Activated CD4-positive, alpha-beta T cell treated with anti-CD3 and anti-CD28 coated beads, Interleukin-2, amount 10 ng/mL, durations not matched to agents 7 days and 5 days (primary cell): Measurements from ENCODE around the gene DIAPH2. TPM values are rescaled to one million over a fixed set of nuclear protein-coding genes. Genes with fewer than 3 reads are reported as not detected.

Source experiments
- CTCF ChIA-PET: fragments of 350-600 bp; sonication (Branson Sonifier 250); formaldehyde crosslinking; loops from one replicate; lab custom pipeline; 2021; ENCODE audit warnings: antibody characterized with exemption; lab: Charles Lee
- POLR2A ChIA-PET: fragments of 350-600 bp; sonication (Branson Sonifier 250); formaldehyde crosslinking; loops from one replicate; lab custom pipeline; 2021; ENCODE audit warnings: antibody characterized with exemption; lab: Charles Lee
- DNase-seq: peaks from one replicate; pipeline ENCODE4 v3.0.0-alpha.2; 2020
- H3K27ac Mint-ChIP-seq: one replicate; pipeline ENCODE4 v1.8.0; 2021; ENCODE audit warnings: mild to moderate bottlenecking, moderate library complexity, mixed read lengths
- H3K27me3 Mint-ChIP-seq: one replicate; pipeline ENCODE4 v1.8.0; 2021; ENCODE audit warnings: mixed read lengths
- H3K36me3 Mint-ChIP-seq: one replicate; pipeline ENCODE4 v1.8.0; 2021; ENCODE audit warnings: low read depth, mixed read lengths
- H3K4me1 Mint-ChIP-seq: one replicate; pipeline ENCODE4 v1.8.0; 2021; ENCODE audit warnings: mixed read lengths
- H3K4me3 Mint-ChIP-seq: one replicate; pipeline ENCODE4 v1.8.0; 2021; ENCODE audit warnings: mild to moderate bottlenecking, moderate library complexity, mixed read lengths
- H3K9me3 Mint-ChIP-seq: one replicate; pipeline ENCODE4 v1.8.0; 2021; ENCODE audit warnings: mixed read lengths
- total RNA-seq, 2 experiments: library from RNA; stranded (reverse); gene quantifications; one replicate each; pipeline ENCODE4 v1.2.3, GENCODE V29; 2021

The DIAPH2 gene
- total RNA-seq, 2 experiments from 2014 or later, result 15.4 to 18.3 TPM

DNA sequence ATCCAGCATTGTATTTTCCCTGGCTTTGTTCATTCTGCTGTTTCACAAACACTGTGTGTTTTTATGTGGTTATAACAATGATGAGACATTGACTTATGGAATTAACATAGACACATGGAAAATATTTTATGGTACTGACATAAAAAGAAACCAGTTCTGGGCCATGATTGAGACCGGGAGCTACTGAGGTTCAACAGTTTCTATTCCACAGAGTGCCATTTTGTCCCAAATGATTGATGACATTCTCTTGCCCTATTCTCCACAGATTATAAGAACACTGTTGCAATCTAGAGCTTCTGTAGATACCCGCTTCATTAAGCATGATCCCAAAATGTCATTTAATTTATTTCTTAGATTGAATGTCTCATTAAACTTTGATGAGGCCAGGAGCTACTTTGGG, 525.9 kb downstream of the DIAPH2 start:
- DNase-seq, result no peak
- CTCF ChIA-PET, result no interaction called here
- Mint-ChIP-seq H3K4me1 (no peaks in the 10 kb centered on the region), H3K4me3 (no peak overlapping the region), H3K27me3 (no peaks in the 10 kb centered on the region), H3K9me3 (no peaks in the 10 kb centered on the region), H3K27ac (no peak overlapping the region), H3K36me3 (no peaks in the 10 kb centered on the region)
- POLR2A ChIA-PET, result no interaction called here

DNA sequence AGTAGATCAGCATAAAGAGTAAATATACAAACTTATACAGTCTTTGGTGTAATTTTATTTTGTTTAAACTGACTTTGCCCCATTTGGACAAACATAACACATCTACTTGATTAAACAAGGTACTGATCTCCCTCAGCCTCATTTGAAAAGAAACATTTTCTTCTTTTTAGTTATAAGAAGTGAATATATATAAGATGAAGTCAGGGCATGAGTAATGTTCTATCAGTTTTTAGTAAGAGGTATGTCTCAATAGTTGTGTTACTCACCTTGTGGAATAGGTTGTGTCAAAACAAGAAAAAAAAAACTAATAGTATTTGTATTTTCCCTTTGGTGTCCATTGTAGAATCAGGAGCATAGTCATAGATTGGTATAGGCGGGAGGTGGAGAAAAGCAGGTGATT, 526.4 kb downstream of the DIAPH2 start:
- Mint-ChIP-seq H3K4me1 (no peaks in the 10 kb centered on the region), H3K36me3 (no peaks in the 10 kb centered on the region), H3K4me3 (no peak overlapping the region), H3K9me3 (no peaks in the 10 kb centered on the region), H3K27me3 (no peaks in the 10 kb centered on the region), H3K27ac (no peak overlapping the region)
- CTCF ChIA-PET, result no interaction called here
- POLR2A ChIA-PET, result no interaction called here
- DNase-seq, result no peak

DNA sequence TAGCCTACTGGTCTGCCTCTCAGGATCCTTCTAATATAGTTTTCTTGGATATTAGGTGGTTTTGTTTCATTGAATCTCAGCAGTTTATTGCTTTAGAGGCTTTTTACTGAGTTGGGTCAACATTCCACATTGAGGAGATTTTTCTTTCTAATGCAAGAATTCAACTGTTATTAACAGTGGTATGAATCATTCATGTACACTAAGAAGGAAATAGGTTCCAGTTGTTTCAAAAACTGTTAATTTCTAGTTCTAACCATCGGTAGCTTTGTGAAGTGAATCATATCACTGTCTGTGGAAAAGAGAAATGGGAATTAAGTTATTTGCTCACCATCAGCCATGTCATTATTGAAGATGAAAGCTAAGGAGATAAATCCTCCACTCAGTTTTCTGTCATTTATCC, 530.5 kb downstream of the DIAPH2 start:
- Mint-ChIP-seq H3K36me3 (no peaks in the 10 kb centered on the region), H3K4me3 (no peak overlapping the region), H3K27ac (no peak overlapping the region), H3K27me3 (no peaks in the 10 kb centered on the region), H3K4me1 (no peaks in the 10 kb centered on the region), H3K9me3 (no peaks in the 10 kb centered on the region)
- ChIA-PET CTCF (no interaction called here), POLR2A (no interaction called here)
- DNase-seq, result no peak

DNA sequence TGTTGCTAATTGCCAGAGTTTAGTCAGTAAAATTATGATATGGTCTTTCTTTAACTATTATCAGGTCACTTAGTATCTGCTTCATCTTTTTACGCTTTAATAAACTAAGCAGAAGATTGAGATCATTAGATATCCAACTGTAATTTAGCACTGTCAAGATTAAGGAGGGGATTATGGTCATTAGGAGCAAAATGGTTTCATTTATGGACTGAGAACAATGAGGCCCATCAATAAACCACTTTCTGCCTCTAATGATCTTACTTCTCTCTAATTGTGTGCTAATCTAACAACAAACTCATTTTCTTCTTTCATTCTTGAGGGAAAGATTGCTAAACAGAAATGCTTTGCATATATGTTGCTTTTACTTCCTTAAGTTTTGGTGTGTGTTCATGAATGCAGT, 539.5 kb downstream of the DIAPH2 start:
- ChIA-PET CTCF (no interaction called here), POLR2A (no interaction called here)
- Mint-ChIP-seq H3K36me3 (no peaks in the 10 kb centered on the region), H3K4me3 (no peak overlapping the region), H3K4me1 (no peaks in the 10 kb centered on the region), H3K9me3 (no peaks in the 10 kb centered on the region), H3K27me3 (no peaks in the 10 kb centered on the region), H3K27ac (no peak overlapping the region)
- no peak for DNase-seq

DNA sequence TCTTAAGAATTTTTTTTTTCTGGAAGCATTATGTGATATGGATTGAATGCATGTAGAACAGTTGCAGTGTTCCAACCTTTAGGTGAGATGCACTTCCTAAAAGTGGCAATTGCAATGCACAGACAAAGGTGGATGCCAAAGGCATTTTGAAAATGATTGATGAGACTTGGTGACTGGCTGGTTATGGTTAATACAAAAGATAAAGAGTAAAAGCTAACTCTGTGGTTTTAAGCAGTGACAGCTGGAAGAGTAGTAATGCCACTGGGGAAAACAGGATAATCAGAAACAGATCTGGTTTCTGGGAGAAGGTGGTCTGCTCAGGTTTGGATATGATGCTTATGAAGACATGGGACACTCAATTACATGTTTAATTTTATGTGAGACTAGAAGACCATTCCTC, 544.7 kb downstream of the DIAPH2 start:
- H3K27me3 Mint-ChIP-seq, result no peaks in the 10 kb centered on the region
- POLR2A ChIA-PET, result no interaction called here
- H3K27ac Mint-ChIP-seq, result no peak overlapping the region
- CTCF ChIA-PET, result no interaction called here
- DNase-seq, result no peak
- H3K4me3 Mint-ChIP-seq, result no peak overlapping the region
- H3K4me1 Mint-ChIP-seq, result no peaks in the 10 kb centered on the region
- no peaks in the 10 kb centered on the region for H3K9me3 Mint-ChIP-seq
- H3K36me3 Mint-ChIP-seq, result no peaks in the 10 kb centered on the region

DNA sequence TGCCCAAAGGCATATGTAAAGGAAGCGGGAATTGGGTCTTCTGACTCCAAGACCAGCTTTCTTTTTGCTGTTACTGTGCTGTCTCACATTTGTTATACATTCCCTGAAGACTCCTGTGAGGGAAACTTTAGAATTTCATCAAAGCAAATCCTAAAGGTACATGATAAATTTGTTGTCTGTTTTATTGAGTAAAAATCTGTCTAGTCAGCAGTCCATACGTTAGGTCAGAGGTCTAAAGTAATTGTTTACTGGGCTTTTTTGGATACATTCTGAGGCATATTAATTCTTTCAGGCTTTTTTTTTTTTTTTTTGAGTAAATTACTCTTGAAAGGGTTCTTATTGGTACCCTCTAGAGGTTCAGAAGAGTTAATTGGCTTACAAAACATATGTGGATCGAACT, 546.3 kb downstream of the DIAPH2 start:
- POLR2A ChIA-PET, result no interaction called here
- H3K4me3 Mint-ChIP-seq, result no peak overlapping the region
- no peak overlapping the region for H3K27ac Mint-ChIP-seq
- H3K27me3 Mint-ChIP-seq, result no peaks in the 10 kb centered on the region
- H3K9me3 Mint-ChIP-seq, result no peaks in the 10 kb centered on the region
- H3K4me1 Mint-ChIP-seq, result no peaks in the 10 kb centered on the region
- CTCF ChIA-PET, result no interaction called here
- DNase-seq, result no peak
- H3K36me3 Mint-ChIP-seq, result no peaks in the 10 kb centered on the region

DNA sequence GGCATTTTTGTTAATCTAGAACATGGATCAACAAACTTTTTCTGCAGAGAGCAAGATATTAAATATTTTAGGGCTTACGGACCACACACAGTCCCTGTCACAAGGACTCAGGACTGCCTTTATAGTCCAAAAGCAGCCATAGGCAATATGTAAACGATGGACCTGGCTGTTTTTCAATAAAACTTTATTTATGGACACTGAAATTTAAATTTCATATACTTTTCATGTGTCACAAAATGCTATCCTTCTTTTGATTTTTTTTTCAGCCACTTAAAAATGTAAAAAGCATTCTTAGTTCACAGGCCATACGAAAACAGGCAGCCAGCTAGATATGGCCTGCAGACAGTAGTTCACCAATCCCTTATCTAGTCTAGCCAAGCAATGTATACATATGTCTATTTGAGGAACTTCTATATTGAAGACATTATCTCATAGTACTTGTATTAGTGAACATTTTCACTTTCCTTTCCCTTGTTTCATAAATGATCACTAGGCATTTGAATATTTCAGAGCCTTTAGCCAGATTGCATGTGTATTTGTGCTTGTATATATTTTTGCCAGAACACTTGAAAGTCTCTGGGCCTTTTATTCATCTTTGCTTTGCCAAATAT, 549.9 kb downstream of the DIAPH2 start:
- no peaks in the 10 kb centered on the region for H3K36me3 Mint-ChIP-seq
- H3K27ac Mint-ChIP-seq, result no peak overlapping the region
- H3K4me3 Mint-ChIP-seq, result no peak overlapping the region
- ChIA-PET POLR2A (no interaction called here), CTCF (no interaction called here)
- H3K4me1 Mint-ChIP-seq, result no peaks in the 10 kb centered on the region
- DNase-seq, result no peak
- H3K9me3 Mint-ChIP-seq, result no peaks in the 10 kb centered on the region
- H3K27me3 Mint-ChIP-seq, result no peaks in the 10 kb centered on the region

DNA sequence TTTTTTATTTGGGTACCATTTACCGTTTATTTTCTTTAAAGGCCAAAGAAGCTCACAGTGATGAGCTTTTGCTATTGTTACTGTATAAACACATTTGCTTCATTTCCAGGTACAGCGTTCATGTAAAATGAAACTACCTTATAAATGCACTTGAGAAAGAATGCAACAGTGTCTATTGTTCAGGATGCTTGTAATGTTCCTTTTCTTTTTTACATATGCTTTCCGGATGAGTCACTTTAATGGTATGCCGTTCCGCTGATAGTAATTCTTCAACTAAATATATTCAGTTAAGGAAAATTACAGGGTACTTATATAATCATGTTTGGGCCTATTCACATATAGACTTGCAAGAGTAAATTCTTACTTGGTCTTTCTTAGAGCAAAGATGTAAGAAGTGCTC, 554.0 kb downstream of the DIAPH2 start:
- CTCF ChIA-PET, result interaction anchor here (0.7 kb wide), 1 partner anchor 333 kb away, joined by 4 read pairs; no protein-coding TSS in a partner anchor
- H3K36me3 Mint-ChIP-seq, result no peaks in the 10 kb centered on the region
- no peak overlapping the region for H3K4me3 Mint-ChIP-seq
- POLR2A ChIA-PET, result no interaction called here
- no peak for DNase-seq
- H3K4me1 Mint-ChIP-seq, result no peaks in the 10 kb centered on the region
- no peaks in the 10 kb centered on the region for H3K27me3 Mint-ChIP-seq
- H3K27ac Mint-ChIP-seq, result no peak overlapping the region
- no peaks in the 10 kb centered on the region for H3K9me3 Mint-ChIP-seq

DNA sequence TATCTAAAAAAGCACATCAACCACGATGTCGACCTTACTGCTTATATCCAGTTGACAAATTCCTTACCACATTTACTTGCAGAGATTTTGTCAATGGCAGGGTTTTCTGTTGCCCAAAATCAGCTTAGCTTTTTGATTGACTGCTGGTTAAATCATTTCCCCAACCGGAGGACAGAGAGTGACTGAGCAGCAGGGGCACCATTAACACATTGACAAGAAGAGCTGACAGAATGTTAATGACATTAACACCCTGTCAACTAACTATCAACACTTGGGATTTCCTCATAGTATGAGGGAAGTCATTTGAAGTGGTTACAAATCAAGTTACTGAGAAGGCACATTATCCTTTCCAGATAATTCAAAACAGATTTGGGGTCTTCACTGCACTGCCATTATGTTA, 567.5 kb downstream of the DIAPH2 start:
- ChIA-PET POLR2A (no interaction called here), CTCF (no interaction called here)
- no peaks in the 10 kb centered on the region for H3K36me3 Mint-ChIP-seq
- H3K9me3 Mint-ChIP-seq, result no peaks in the 10 kb centered on the region
- H3K27me3 Mint-ChIP-seq, result no peaks in the 10 kb centered on the region
- no peaks in the 10 kb centered on the region for H3K4me1 Mint-ChIP-seq
- no peak for DNase-seq
- H3K27ac Mint-ChIP-seq, result no peak overlapping the region
- H3K4me3 Mint-ChIP-seq, result no peak overlapping the region

DNA sequence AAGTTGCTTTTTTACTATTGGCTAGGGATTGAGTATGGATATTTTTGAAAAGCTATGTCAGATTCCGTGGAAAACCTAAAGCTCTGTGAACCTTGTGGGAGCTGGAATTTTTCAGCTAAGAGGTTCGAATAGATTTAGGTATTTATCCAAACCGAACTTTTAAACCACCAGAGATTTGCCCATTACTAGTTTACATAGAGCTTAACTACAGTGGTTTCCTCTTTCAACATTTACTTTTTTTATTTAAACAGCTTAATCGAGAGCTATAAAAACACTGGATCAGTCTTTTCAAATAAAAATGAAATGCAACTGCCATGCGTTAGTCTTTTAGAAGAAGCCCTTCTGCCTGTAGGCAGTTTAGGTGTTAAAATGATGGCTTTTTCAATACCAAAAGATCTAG, 576.0 kb downstream of the DIAPH2 start:
- CTCF ChIA-PET, result no interaction called here
- no peak for DNase-seq
- H3K27me3 Mint-ChIP-seq, result no peaks in the 10 kb centered on the region
- POLR2A ChIA-PET, result no interaction called here
- no peaks in the 10 kb centered on the region for H3K36me3 Mint-ChIP-seq
- H3K4me3 Mint-ChIP-seq, result no peak overlapping the region
- H3K27ac Mint-ChIP-seq, result no peak overlapping the region
- H3K4me1 Mint-ChIP-seq, result no peaks in the 10 kb centered on the region
- no peaks in the 10 kb centered on the region for H3K9me3 Mint-ChIP-seq

DNA sequence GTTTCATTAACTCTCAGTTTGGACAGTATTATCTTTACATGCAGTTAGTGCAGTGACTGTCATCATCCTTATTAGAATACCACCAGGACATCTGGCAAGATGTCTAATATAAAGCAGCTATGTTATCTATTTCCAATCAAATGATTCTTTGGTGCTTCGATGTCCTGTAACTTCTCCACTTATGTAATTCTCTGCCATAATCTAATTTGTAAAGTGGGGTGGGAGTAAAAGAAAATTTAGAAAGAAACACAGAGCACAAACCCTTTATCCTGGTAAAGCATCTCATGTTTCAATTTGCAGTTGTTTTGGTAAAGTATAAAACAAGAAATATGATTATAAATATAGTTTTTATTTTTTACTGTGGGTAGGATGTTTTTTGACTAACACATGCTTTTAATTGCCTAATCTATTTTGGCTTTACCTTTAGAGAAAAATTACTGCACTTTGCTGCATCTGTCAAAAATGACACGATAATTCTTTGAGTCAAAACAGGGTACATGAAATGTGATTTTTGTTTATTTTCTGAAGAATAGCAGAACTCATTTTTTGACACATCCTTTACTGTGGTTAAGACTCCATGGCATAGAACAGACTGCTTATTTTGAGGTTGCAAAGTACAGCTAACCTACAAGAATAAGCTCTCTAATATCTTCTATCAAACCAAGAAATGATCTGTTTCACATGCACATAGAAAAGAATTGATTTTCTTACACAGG, 581.9 kb downstream of the DIAPH2 start:
- CTCF ChIA-PET, result no interaction called here

DNA sequence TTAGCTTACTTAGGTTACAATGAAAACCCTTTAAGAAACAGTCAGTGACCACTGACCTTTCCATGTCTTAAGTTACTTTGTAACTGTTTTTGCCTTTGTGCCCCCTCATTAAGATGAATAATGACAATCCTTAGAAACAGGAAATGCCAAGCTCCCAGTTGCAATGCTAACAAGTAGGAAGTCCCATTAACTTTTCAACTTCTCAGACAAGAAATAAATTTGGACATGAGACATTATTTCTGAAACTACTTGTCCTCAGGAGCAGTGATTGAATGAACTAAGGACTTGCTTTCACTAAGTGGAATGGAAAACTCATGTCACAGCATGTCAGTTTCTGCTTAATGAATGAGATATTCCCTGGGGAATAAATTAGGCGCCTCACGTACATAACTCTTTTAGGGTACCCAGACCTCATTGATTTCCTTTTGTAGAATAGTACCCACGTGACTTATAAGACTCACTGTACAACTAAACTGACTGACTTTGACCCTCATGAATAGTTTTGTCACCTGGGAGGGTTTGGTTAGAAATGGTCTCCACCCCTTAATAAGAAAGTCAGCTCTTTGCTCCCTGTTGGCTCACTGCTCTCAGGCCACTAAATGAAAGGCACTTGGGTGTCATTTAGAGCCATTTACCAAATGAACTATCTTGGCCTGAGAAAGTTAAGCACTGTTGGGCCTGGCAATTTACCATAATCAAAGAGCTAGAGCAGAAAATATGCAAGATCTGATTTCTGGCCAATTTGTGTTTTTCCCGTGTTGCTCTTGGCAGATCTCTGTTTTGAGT, 582.9 kb downstream of the DIAPH2 start:
- CTCF ChIA-PET, result no interaction called here
- Mint-ChIP-seq H3K27ac (no peak overlapping the region), H3K4me1 (no peaks in the 10 kb centered on the region), H3K36me3 (no peaks in the 10 kb centered on the region), H3K27me3 (no peaks in the 10 kb centered on the region), H3K9me3 (no peaks in the 10 kb centered on the region), H3K4me3 (no peak overlapping the region)
- POLR2A ChIA-PET, result no interaction called here
- DNase-seq, result no peak

More for the DNA sequence above, 581.9 kb downstream of the DIAPH2 start:
- POLR2A ChIA-PET, result no interaction called here
- no peaks in the 10 kb centered on the region for H3K27me3 Mint-ChIP-seq
- no peaks in the 10 kb centered on the region for H3K9me3 Mint-ChIP-seq
- no peak overlapping the region for H3K27ac Mint-ChIP-seq
- no peaks in the 10 kb centered on the region for H3K4me1 Mint-ChIP-seq
- no peak overlapping the region for H3K4me3 Mint-ChIP-seq
- no peak for DNase-seq
- H3K36me3 Mint-ChIP-seq, result no peaks in the 10 kb centered on the region

DNA sequence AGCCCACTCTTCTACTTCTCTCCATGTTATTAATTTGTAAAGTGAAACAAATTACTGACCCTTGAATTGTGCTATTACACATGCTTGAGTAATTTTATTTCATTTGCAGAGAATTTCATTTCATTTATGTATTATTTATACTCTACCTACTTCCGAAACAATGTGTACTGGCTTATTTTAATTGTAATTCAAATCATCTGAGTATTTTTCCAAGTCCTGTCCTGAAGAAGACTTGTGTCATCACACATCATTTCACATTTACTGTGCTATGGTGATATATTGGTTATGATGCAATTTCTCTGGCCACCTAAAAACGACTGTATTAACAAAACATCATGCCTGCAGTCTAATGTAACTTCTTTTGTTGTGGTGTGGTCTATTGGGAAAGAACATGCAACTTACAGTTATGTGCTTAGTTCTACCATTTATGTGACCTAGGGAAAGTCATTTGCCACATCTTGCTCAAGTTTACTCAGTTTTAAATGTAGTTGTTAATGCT, 583.6 kb downstream of the DIAPH2 start:
- Mint-ChIP-seq H3K4me3 (no peak overlapping the region), H3K27ac (no peak overlapping the region), H3K4me1 (no peaks in the 10 kb centered on the region), H3K36me3 (no peaks in the 10 kb centered on the region), H3K9me3 (no peaks in the 10 kb centered on the region), H3K27me3 (no peaks in the 10 kb centered on the region)
- DNase-seq, result no peak
- ChIA-PET POLR2A (no interaction called here), CTCF (no interaction called here)
